HUES64 (cell line): ENCODE results near the gene EED.

Experiments used
- H3K27ac ChIP-seq: 2 replicates; pipeline ENCODE4 v1.7.0; 2013; ENCODE audit warnings: low read depth, low read length, inconsistent platforms
- H3K27me3 ChIP-seq: 2 replicates; pipeline ENCODE4 v1.6.1; 2013; ENCODE audit warnings: mild to moderate bottlenecking, low read length; ENCODE audit not compliant: insufficient read depth
- H3K36me3 ChIP-seq: 2 replicates; pipeline ENCODE4 v1.6.1; 2013; ENCODE audit warnings: mild to moderate bottlenecking, low read length; ENCODE audit not compliant: insufficient read depth
- H3K4me1 ChIP-seq: 2 replicates; pipeline ENCODE4 v1.6.1; 2013; ENCODE audit warnings: mild to moderate bottlenecking, low read length, moderate library complexity; ENCODE audit not compliant: insufficient read depth
- H3K4me3 ChIP-seq: 2 replicates; pipeline ENCODE4 v1.5.1; 2013; ENCODE audit warnings: mild to moderate bottlenecking, low read length, moderate library complexity
- H3K9ac ChIP-seq: 2 replicates; pipeline ENCODE4 v1.6.1; 2013; ENCODE audit warnings: mild to moderate bottlenecking, low read depth, low read length
- H3K9me3 ChIP-seq: 2 replicates; pipeline ENCODE4 v1.6.1; 2013; ENCODE audit warnings: low read depth, low read length; ENCODE audit not compliant: insufficient read depth
- WGBS: fragments of 150-250, 120-280 bp; methylation state at CpG from one replicate; pipeline ENCODE4 v1.1.7; 2013; ENCODE audit warnings: missing lambda C conversion rate; 5-methylcytosine and 5-hydroxymethylcytosine counted together

The EED gene

GRCh38 chr11:86205421-86206336, 38.9 kb upstream of the EED start:
- no peaks in the 10 kb centered on the region for H3K9me3 ChIP-seq
- H3K4me1 ChIP-seq, result peaks cover 4% of the 10 kb centered on the region; the same call in 1 of the 2 replicates
- no peak overlapping the region for H3K4me3 ChIP-seq
- H3K27me3 ChIP-seq, result peaks cover 25% of the 10 kb centered on the region
- H3K9ac ChIP-seq, result no peak overlapping the region
- H3K36me3 ChIP-seq, result no peaks in the 10 kb centered on the region
- no peak overlapping the region for H3K27ac ChIP-seq
- 96% methylated on average over 10 of the region's 11 CpGs for WGBS

- Histone ChIP-seq H3K27me3 (peaks cover 20% of the 10 kb centered on the region), H3K9ac (no peak overlapping the region), H3K27ac (no peak overlapping the region), H3K9me3 (no peaks in the 10 kb centered on the region), H3K4me3 (no peak overlapping the region), H3K4me1 (peaks cover 4% of the 10 kb centered on the region; the same call in 1 of the 2 replicates), H3K36me3 (no peaks in the 10 kb centered on the region)
- 90% methylated on average over 2 of the region's 2 CpGs for WGBS
Measured at GRCh38 chr11:86206337-86206695, 38.2 kb upstream of the EED start.

DNA sequence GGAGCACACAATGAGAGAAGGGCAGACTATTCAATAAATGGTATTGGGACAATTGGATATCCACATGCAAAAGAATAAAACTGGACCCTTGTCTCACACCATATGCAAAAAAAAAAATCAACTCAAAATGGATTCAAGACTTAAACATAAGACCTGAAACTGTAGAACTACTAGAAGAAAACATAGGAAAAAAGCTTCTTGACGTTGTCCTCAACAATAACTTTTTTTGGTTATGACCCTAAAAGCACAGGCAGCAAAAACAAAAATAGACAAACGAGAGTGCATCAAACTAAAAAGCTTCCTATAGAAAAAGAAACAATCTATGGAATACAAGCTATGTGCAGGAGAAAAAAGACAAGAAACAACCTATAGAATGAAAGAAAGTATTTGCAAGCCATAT, 37.1 kb upstream of the EED start:
- no peak overlapping the region for H3K4me3 ChIP-seq
- peaks cover 10% of the 10 kb centered on the region for H3K27me3 ChIP-seq
- no peak overlapping the region for H3K9ac ChIP-seq
- H3K36me3 ChIP-seq, result no peaks in the 10 kb centered on the region
- H3K9me3 ChIP-seq, result no peaks in the 10 kb centered on the region
- H3K4me1 ChIP-seq, result peaks cover under 1% of the 10 kb centered on the region; the same call in 1 of the 2 replicates
- H3K27ac ChIP-seq, result no peak overlapping the region
- 88% methylated on average over 2 of the region's 2 CpGs for WGBS

DNA sequence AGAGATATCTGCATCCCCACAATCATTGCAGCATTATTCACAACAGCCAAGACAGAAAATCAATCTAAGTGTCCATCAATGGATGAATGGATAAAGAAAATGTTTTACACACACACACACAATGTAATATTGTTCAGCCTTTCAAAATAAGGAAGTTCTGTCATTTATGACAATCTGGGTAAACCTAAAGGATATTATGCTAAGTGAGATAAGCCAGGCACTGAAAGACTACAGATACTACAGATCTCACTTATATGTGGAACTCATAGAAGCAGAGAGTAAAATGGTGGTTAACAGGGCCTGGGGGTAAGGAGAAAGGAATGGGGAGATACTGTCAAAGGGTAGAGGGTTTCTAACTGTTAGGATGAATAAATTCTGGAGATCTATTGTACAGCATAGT, 36.0 kb upstream of the EED start:
- H3K9me3 ChIP-seq, result no peaks in the 10 kb centered on the region
- no peak overlapping the region for H3K27ac ChIP-seq
- no peak overlapping the region for H3K9ac ChIP-seq
- no peaks in the 10 kb centered on the region for H3K36me3 ChIP-seq
- H3K27me3 ChIP-seq, result 0 out of 2 replicates have a peak, but pooled peaks cover under 1% of the 10 kb centered on the region
- no peak overlapping the region for H3K4me3 ChIP-seq
- no peaks in the 10 kb centered on the region for H3K4me1 ChIP-seq

DNA sequence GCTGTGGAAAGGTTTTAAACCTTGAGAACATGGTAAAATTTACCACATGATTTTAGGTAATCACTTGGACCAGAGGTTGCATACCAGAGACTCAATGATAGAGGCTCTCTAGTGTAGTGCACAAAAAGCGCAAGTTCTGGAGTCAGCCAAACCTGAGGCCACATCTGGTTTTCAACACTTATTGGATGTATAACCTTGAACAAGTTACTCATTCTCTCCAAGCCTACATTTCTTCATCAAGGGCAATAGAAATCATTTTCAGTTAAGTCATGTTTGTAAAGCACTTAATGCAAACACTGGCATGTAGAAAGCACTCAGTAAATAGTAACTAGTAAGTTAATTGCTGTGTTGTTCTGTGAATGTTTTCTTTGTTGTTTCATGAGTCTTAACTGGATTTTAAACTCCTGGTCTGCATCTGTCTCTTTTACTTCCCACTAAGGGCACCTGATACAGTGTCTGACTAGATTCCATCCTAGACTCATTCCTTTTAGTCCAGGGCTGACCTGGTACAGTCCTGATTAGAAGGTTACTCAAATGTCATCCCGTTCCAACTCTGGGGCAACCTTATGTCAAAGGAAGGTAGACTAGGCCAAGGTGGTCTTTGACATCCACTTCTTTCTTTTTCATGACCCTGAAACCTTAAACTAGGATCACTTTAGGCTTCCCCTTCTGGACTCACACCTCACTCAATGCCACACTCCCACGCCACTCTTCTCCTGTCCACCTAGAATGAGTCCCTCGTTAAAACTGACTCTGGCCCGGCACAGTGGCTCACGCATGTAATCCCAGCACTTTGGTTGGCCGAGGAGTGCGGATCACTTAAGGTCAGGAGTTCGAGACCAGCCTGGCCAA, 34.5 kb upstream of the EED start:
- Histone ChIP-seq H3K9ac (no peak overlapping the region), H3K36me3 (no peaks in the 10 kb centered on the region), H3K4me1 (no peaks in the 10 kb centered on the region), H3K4me3 (no peak overlapping the region), H3K9me3 (no peaks in the 10 kb centered on the region), H3K27me3 (no peaks in the 10 kb centered on the region), H3K27ac (no peak overlapping the region)
- 95% methylated on average over 9 of the region's 9 CpGs for WGBS

DNA sequence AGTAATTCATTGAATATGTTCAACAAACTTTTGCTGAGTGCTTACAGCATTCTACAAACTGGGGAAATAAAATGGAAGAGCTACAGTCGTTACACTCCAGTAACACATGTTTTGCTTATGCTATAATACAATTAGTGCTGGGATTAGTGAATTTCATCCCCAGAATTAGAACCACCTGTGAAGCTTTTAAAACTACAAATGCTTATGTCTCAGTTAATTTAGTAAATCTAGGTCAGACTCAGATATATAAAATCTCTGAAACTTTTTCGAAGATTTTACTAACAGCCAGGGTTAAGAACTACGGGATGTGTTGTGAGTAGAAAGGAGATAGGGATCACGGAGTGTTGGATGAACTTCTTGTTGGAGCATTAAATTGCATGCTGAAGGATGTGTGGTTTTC, 33.7 kb upstream of the EED start:
- H3K4me3 ChIP-seq, result no peak overlapping the region
- H3K36me3 ChIP-seq, result no peaks in the 10 kb centered on the region
- no peaks in the 10 kb centered on the region for H3K27me3 ChIP-seq
- no peaks in the 10 kb centered on the region for H3K4me1 ChIP-seq
- WGBS, result 91% methylated on average over 3 of the region's 4 CpGs
- H3K9me3 ChIP-seq, result no peaks in the 10 kb centered on the region
- H3K9ac ChIP-seq, result no peak overlapping the region
- H3K27ac ChIP-seq, result no peak overlapping the region

DNA sequence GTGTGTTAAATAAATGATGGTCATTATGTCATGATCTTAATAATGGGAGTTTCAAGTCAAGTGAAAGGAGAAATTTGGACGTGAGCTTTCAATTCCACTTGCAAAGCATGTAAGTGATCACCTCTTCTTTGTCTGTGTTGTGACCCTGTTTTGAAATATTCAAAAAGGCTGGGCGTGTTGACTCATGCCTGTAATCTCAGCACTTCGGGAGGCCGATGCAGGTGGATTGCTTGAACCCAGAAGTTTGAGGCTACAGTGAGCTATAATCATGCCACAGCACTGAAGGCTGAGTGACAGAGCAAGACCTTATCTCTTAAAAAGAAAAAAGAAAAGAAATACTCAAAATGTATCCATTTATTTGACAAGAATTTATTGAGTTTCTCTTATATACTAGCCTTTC, 32.9 kb upstream of the EED start:
- H3K27ac ChIP-seq, result no peak overlapping the region
- no peak overlapping the region for H3K4me3 ChIP-seq
- H3K27me3 ChIP-seq, result no peaks in the 10 kb centered on the region
- H3K36me3 ChIP-seq, result no peaks in the 10 kb centered on the region
- no peaks in the 10 kb centered on the region for H3K9me3 ChIP-seq
- H3K9ac ChIP-seq, result no peak overlapping the region
- WGBS, result 88% methylated on average over 4 of the region's 4 CpGs
- H3K4me1 ChIP-seq, result no peaks in the 10 kb centered on the region

- Histone ChIP-seq H3K4me1 (no peaks in the 10 kb centered on the region), H3K27me3 (no peaks in the 10 kb centered on the region), H3K9me3 (no peaks in the 10 kb centered on the region), H3K4me3 (no peak overlapping the region), H3K27ac (no peak overlapping the region), H3K9ac (no peak overlapping the region), H3K36me3 (no peaks in the 10 kb centered on the region)
- 85% methylated on average over 2 of the region's 2 CpGs for WGBS
Measured at GRCh38 chr11:86212019-86212611, 32.4 kb upstream of the EED start.

DNA sequence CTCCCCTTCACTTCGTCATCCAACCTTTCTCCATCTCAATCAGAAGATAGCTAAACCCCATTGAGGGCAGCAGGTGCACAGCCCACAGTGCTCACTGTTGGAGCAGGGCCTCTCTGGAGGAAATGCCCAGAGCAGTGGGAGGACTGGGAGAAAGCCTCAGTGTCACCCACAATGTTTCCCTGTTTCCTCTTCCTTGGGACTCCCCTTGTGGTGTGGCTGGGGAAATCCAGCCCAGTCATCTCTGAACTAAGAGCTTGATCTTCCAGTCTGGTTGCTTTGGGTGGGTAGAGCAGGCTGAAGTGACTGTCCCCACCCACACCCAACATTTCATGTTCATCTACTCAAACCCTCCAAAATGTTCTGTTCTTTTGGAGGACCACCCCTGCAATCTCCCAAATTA, 29.8 kb upstream of the EED start:
- Histone ChIP-seq H3K36me3 (no peaks in the 10 kb centered on the region), H3K9me3 (no peaks in the 10 kb centered on the region), H3K4me3 (no peak overlapping the region), H3K27me3 (no peaks in the 10 kb centered on the region), H3K4me1 (no peaks in the 10 kb centered on the region), H3K9ac (no peak overlapping the region), H3K27ac (no peak overlapping the region)
- 89% methylated on average over 1 of the region's 1 CpG for WGBS

GRCh38 chr11:86218125-86219084, 26.1 kb upstream of the EED start:
- Histone ChIP-seq H3K4me1 (no peaks in the 10 kb centered on the region), H3K4me3 (no peak overlapping the region), H3K36me3 (no peaks in the 10 kb centered on the region), H3K27me3 (no peaks in the 10 kb centered on the region), H3K27ac (no peak overlapping the region), H3K9me3 (no peaks in the 10 kb centered on the region), H3K9ac (no peak overlapping the region)
- 59% methylated on average over 14 of the region's 14 CpGs for WGBS
